NCI-H1105 treated with DMSO at 0.1 percent for 48 hours (cell line): ENCODE results near the gene TRAPPC8.
"Not testable (repeated sequence)": the region's sequence is repeated elsewhere in the genome, so short reads cannot be mapped to it uniquely, and the experiment has no call there.

Experiments used
- DNase-seq: peaks from one replicate; lab custom pipeline; 2025; lab: John Stamatoyannopoulos, UW

TRAPPC8 gene

GRCh38 chr18:31943878-31944816, 1.2 kb upstream of the TRAPPC8 start:
- no peak for DNase-seq

DNA sequence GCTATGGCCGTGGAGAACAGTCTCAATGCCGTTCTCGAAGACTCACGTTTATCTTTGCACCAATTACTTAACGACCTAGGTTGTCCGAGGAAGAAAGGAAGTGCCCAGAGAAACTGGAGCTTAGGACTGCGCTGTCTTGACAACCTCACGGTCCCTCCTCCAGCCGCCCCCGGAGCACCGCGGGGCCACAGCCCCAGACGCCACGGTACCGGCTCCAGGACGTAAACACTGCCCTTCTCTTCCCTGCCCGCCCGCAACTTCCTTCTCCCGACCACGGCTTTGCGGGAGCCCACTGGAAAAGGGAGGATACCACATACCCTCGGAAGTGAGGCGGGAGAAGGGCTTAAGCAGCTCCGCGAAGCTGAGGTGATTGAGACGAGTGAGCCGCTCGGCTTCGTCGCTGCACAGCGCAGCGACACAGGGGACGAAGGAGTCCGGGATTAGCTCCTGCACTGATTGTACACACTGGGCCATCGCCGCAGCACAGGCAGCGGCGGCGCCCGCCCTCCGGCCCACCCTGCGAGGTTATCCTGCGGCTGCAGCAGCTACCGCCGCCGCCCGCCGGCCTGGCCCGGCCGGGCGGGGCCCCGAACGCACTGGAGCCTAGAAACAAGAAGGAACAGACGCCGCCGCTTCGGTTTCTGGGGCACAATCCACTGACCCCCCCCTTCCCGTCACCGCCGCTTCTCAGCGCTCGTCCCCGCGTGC, 483 bp downstream of the TRAPPC8 start:
- no peak for DNase-seq

DNA sequence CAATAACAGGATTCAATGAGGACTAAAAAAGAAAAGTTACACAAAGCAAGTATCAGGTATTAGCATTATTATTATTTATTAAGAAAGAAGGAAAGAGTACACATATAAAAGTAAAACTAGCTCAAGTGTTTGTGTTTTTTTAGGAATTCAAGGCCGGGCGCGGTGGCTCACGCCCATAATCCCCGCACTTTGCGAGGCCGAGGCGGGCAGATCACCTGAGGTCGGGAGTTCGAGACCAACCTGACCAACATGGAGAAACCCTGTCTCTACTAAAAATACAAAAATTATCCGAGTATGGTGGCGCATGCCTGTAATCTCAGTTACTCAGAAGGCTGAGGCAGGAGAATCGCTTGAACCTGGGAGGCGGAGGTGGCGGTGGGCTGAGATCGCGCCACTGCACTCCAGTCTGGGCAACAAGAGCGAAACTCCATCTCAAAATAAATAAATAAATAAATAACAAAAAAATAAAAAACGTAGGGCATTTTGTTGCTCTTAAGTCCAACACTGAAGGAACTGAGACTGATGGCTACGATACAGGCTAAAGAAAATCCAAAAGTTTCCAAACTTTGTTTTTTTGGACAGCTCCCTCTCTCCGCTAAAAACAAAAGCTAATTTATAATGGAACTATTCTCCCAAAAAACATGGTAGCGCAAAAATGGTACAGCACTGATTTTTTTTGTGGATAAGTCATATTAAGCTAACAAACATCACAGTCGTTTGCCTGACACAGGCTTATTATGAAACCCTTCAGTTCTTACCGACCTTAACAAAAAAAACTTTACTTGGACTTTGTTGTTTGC, 1.7 kb downstream of the TRAPPC8 start:
- DNase-seq, result no peak

- DNase-seq, result not testable (repeated sequence)
These were observed 8.2 kb downstream of the TRAPPC8 start for GRCh38 chr18:31934773-31935172.

- no peak for DNase-seq
These were observed 11.1 kb downstream of the TRAPPC8 start for GRCh38 chr18:31931886-31932240.

DNA sequence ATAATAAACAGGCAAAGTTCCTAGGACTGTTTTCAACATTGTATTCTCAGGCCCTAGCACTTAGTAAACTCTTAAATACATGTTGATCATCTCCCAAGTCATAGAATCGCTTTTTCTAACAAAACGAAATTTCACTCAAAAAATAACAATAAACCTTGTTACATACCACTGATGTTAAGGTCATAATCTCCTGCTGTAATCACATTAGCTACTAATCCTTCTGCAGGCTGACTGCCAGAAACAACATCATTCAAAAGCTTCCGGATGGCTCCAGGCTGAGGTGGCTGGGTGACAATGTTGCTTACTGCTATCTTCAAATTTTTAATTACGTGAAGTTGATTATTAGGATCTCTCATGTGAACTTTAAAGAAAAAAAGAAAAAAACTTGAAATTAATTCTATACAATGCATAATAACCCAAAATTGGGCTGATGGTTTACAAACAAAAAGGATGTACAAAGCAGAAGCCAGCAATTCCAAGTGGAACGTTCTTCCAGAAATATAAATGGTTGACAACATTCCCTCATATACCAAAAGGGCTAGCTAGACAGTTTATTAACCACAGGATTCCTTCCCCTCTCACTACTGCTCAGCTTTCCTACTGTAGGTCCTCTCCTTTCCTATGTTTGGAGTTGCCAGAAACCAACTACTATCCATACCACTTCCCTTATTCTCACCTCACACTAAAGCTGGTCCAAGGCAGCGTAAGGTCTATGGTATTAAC, 11.6 kb downstream of the TRAPPC8 start:
- no peak for DNase-seq

GRCh38 chr18:31929273-31929672, 13.7 kb downstream of the TRAPPC8 start:
- DNase-seq, result no peak

DNA sequence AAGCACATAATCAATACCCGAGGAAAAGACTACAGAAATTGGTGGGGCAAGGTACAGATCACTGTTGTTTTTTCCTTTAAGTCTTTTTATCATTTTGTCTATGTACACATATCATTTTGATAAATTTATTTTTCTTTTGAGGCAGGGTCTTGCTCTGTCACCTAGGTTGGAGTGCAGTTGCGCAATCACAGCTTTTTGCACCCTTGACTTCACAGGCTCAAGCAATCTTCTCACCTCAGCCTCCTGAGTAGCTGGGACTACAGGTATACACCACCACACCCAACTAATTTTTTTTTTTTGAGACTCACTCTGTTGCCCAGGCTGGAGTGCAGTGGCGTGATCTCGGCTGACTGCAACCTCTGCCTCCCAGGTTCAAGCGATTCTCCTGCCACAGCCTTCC, 15.9 kb downstream of the TRAPPC8 start:
- not testable (repeated sequence) for DNase-seq

- no peak for DNase-seq
These were observed 22.7 kb downstream of the TRAPPC8 start for GRCh38 chr18:31920277-31920676.

GRCh38 chr18:31919366-31919765, 23.6 kb downstream of the TRAPPC8 start:
- not testable (repeated sequence) for DNase-seq

- DNase-seq, result no peak
These were observed 24.2 kb downstream of the TRAPPC8 start for GRCh38 chr18:31918733-31919132.

DNA sequence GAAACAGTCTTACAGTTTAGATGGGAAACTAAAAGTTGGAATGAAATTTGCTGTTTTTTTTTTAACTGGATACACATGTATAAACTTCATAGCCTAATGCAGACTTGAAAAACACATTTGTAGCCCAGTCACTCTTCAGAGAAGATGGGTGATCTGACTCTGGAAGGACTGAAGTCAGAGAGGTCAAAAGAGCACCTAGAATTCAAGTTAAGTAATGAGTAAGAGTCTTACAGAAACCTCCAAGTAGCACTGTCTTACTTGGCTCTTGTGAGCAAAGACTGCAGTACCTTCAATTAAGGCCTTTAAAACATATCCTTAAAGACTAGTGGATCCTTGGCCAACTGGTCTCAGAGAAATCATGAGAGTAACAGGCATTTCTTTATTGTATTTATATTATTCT, 41.9 kb downstream of the TRAPPC8 start:
- no peak for DNase-seq

DNA sequence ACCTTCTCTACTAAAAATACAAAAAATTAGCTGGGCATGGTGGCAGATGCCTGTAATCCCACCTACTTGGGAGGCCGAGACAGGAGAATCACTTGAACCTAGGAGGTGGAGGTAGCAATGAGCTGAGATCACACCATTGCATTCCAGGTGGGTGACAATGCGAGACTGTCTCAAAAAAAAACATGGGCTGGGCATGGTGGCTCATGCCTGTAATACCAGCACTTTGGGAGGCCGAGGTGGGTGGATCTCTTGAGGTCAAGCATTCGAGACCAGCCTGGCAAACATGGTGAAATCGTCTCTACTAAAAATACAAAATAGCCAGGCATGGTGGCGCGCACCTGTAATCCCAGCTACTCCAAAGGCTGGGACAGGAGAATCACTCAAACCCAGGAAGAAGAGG, 43.2 kb downstream of the TRAPPC8 start:
- DNase-seq, result not testable (repeated sequence)

DNA sequence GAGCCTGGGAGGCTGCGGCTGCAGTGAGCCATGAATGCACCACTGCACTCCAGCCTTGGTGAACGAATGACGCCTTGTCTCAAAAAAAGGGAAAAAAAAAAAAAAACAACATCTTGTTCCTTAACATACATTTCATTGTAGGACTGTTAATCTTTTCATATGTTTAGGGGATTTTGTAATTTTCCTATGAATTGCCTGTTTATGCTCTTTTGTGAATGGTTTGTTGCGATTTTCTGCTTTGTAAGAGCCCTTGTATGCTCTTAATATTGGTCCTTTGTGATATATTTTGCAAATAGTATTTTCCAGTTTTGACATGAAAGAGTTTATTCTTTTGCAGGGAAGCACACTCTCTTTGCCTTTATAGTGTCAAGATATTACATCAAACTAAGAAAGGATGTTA, 50.0 kb downstream of the TRAPPC8 start:
- DNase-seq, result no peak

DNA sequence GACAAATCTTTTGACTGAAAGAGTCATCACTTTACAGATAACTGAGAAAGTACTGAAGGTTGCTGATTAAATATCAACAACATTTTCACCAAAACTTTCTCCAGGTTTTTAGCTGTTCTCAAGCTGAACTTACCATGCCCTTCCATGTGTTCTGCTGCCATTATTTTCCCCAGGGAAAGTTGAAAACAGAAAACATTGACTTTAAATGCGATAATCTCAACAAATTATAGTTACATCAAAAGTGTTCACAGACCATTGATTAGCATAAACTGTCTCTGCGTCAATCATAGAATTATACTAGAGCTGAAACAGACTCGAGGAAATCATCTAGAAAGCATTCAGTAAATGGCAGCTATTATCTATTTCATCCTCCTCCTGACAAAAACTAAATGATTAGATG, 51.4 kb downstream of the TRAPPC8 start:
- no peak for DNase-seq

DNA sequence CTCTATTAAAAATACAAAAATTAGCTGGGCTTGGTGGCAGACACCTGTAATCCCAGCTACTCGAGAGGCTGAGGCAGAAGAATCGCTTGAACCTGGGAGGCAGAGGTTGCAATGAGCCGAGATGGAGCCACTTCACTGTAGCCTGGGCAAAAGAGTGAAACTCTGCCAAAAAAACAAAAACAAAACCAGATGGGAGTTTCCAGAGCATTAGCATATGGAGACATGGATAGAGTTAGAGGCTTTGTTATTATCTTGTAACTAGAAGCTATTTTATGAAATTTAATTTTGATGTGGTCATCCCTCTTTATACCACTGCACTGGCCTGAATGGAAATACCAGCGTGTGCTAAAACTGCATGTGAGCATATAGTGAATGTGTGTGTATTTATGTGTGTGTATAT, 58.9 kb downstream of the TRAPPC8 start:
- DNase-seq, result no peak

DNA sequence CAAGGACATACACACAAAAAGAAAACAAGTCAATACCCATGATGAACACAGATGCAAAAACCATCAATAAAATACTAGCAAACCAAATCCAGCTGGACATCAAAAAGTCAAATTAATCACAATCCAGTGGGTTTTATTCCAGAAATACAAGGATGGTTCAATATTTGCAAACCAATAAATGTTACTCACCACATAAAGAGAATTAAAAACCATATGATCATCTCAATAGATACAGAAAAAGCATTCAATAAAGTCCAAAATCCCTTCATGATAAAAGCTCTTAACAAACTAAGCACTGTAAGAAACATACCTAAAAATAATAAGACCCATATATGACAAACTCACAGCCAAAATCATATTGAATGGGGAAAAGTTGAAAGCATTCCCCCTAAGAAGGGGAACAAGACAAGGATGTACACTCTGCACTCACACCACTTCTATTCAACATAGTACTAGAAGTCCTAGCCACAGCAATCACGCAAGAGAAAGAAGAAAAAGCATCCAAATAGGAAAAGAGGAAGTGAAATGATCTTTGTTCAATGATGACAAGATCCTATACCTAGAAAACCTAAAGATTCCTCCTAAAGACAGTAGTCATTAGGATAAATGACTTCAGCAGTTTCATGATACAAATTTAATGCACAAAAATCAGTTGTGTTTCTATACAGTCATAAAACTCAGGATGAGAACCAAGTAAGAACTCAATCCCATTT, 62.6 kb downstream of the TRAPPC8 start:
- no peak for DNase-seq

DNA sequence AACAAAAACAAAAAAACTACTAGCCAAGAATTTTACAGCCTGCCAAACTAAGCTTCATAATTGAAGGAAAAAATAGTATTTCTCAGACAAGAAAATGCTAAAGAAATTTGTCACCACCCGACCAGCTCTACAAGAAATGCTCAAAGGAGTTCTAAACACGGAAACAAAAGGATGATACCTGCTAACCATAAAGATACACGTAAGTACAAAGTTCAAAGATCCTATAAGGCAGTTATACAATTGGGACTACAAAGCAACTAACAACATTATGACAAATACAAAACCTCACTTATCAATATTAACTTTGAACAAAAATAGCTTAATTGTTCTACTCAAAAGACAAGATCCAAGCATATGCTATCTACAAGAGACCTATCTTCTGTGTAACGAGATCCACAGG, 64.6 kb downstream of the TRAPPC8 start:
- no peak for DNase-seq

GRCh38 chr18:31877900-31878299, 65.0 kb downstream of the TRAPPC8 start:
- no peak for DNase-seq

DNA sequence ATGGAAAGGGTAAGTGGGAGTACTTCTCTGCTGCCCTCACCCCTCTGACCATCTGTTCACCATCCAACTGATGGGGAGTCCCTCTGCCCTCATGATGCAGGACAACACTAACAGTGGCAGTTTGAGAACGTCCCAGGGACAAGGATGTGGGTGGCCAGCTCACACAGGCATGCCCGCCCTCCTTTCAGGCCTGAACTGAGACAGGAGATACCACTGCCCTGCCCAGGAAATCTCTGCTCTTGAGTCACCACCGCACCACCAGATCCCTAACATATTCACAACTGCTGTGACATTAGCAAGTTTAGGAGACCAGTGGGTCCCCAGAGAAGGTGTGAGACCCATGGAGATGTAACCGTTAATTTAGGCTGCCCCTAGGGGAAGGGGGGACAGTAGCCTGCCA, 66.2 kb downstream of the TRAPPC8 start:
- no peak for DNase-seq

- no peak for DNase-seq
These were observed 67.6 kb downstream of the TRAPPC8 start for GRCh38 chr18:31875301-31875700.
